GM19463 (cell line): Measurements from ENCODE around the gene PLA2R1.
A peak's percentile ranks its signal among the peaks of the same experiment; 100 is the strongest.

Source experiments
- ATAC-seq: cut with Tn5 transposase; IDR thresholded peaks from one replicate; pipeline ENCODE4 v1.9.1; 2021; ENCODE audit warnings: mild to moderate bottlenecking, moderate library complexity; ENCODE audit not compliant: unreplicated experiment

The PLA2R1 gene

GRCh38 chr2:160062292-160063005 is at the start of gene PLA2R1:
PLA2R1 (minus strand) TSS chr2:160062615; CDS start chr2:160062403, 212 bp downstream.
- no peak for ATAC-seq

- ATAC-seq = no peak
These were observed 48.3 kb upstream of the PLA2R1 start for GRCh38 chr2:160110674-160111239.

- ATAC-seq = peak; percentile 54
These were observed 47.7 kb upstream of the PLA2R1 start for GRCh38 chr2:160109939-160110673.

GRCh38 chr2:160109243-160109642 is 46.8 kb upstream of the PLA2R1 start:
- no peak for ATAC-seq

GRCh38 chr2:160108646-160109045 is 46.2 kb upstream of the PLA2R1 start:
- no peak for ATAC-seq

- ATAC-seq = no peak
These were observed 43.0 kb upstream of the PLA2R1 start for GRCh38 chr2:160105366-160105765.

- ATAC-seq = no peak
These were observed 41.7 kb upstream of the PLA2R1 start for GRCh38 chr2:160104115-160104514.

GRCh38 chr2:160097326-160097725 is 34.9 kb upstream of the PLA2R1 start:
- ATAC-seq = no peak

- ATAC-seq = peak; percentile 78
These were observed 34.0 kb upstream of the PLA2R1 start for GRCh38 chr2:160096409-160096808.

- no peak for ATAC-seq
These were observed 30.0 kb upstream of the PLA2R1 start for GRCh38 chr2:160092445-160092844.

- no peak for ATAC-seq
These were observed 29.0 kb upstream of the PLA2R1 start for GRCh38 chr2:160091381-160091780.

- no peak for ATAC-seq
These were observed 25.7 kb upstream of the PLA2R1 start for GRCh38 chr2:160087854-160088745.

GRCh38 chr2:160085662-160086061 is 23.2 kb upstream of the PLA2R1 start:
- ATAC-seq = no peak

GRCh38 chr2:160077912-160078810 is 15.7 kb upstream of the PLA2R1 start:
- ATAC-seq = no peak

GRCh38 chr2:160076914-160077313 is 14.5 kb upstream of the PLA2R1 start:
- ATAC-seq = no peak

GRCh38 chr2:160076241-160076640 is 13.8 kb upstream of the PLA2R1 start:
- ATAC-seq = no peak

- ATAC-seq = no peak
These were observed 12.8 kb upstream of the PLA2R1 start for GRCh38 chr2:160075171-160075570.

GRCh38 chr2:160073284-160073888 is 11.0 kb upstream of the PLA2R1 start:
- ATAC-seq = no peak

GRCh38 chr2:160068906-160069305 is 6.5 kb upstream of the PLA2R1 start:
- ATAC-seq = no peak

GRCh38 chr2:160064916-160065315 is 2.5 kb upstream of the PLA2R1 start:
- ATAC-seq = no peak
